Keratinocyte (primary cell): ENCODE results near the gene ZC3H18. TPM values are rescaled to one million over a fixed set of nuclear protein-coding genes. Genes with fewer than 3 reads are reported as not detected.

ENCODE experiments used
- DNase-seq: peaks from one replicate; pipeline ENCODE4 v3.0.0-alpha.2; 2011; ENCODE audit warnings: low read depth, missing footprints, low spot score
- FAIRE-seq: peaks from 2 replicates; lab custom pipeline; 2011; peaks lifted over from hg19 to GRCh38; lab: Jason Lieb, UNC
- H2AFZ ChIP-seq: 2 replicates; pipeline ENCODE4 v1.6.0; 2012; ENCODE audit warnings: low read length, control low read depth, inconsistent platforms; ENCODE audit not compliant: control insufficient read depth
- H3K27ac ChIP-seq: 2 replicates; pipeline ENCODE4 v1.5.1; 2011; ENCODE audit warnings: low read length; ENCODE audit not compliant: control insufficient read depth, insufficient read depth
- H3K27me3 ChIP-seq: 3 replicates; pipeline ENCODE4 v1.6.0; 2011; ENCODE audit warnings: low read length; ENCODE audit not compliant: control insufficient read depth, insufficient read depth; ENCODE audit errors: extremely low read depth
- H3K36me3 ChIP-seq, 2 experiments: 2 replicates in 1 of 2; 3 replicates in 1 of 2; pipeline ENCODE4 v1.5.1; 2011; ENCODE audit warnings: low read length in 2 of 2, mild to moderate bottlenecking in 1 of 2; ENCODE audit not compliant: control insufficient read depth in 2 of 2, insufficient read depth in 2 of 2; ENCODE audit errors: extremely low read depth in 1 of 2
- H3K4me1 ChIP-seq: 3 replicates; pipeline ENCODE4 v1.5.1; 2011; ENCODE audit warnings: low read length; ENCODE audit not compliant: control insufficient read depth, insufficient read depth; ENCODE audit errors: extremely low read depth
- H3K4me2 ChIP-seq: 3 replicates; pipeline ENCODE4 v1.6.0; 2011; ENCODE audit warnings: low read depth, low read length; ENCODE audit not compliant: control insufficient read depth, insufficient read depth; ENCODE audit errors: extremely low read depth
- H3K4me3 ChIP-seq, 3 experiments: fragments of 200-600 bp in 1 of 3; sonication (generic) in 1 of 3; 2 replicates in 2 of 3; 3 replicates in 1 of 3; pipeline ENCODE4 v1.5.1; 2011 to 2016; ENCODE audit warnings: low read length in 3 of 3, mild to moderate bottlenecking in 3 of 3, control low read depth in 2 of 3, inconsistent platforms in 1 of 3, low read depth in 1 of 3, mixed read lengths in 1 of 3, mixed run types in 1 of 3, moderate library complexity in 1 of 3; ENCODE audit not compliant: control insufficient read depth in 2 of 3, insufficient read depth in 2 of 3; ENCODE audit errors: extremely low read depth in 1 of 3
- H3K79me2 ChIP-seq: 2 replicates; pipeline ENCODE4 v1.6.0; 2012; ENCODE audit warnings: low read length; ENCODE audit not compliant: control insufficient read depth, insufficient read depth
- H3K9ac ChIP-seq: 3 replicates; pipeline ENCODE4 v1.6.0; 2011; ENCODE audit warnings: low read length; ENCODE audit not compliant: control insufficient read depth, insufficient read depth; ENCODE audit errors: extremely low read depth
- H3K9me1 ChIP-seq: 3 replicates; pipeline ENCODE4 v1.6.0; 2011; ENCODE audit warnings: low read length; ENCODE audit not compliant: control insufficient read depth, insufficient read depth; ENCODE audit errors: extremely low read depth
- H3K9me3 ChIP-seq: 2 replicates; pipeline ENCODE4 v1.5.1; 2012; ENCODE audit warnings: low read depth, low read length; ENCODE audit not compliant: control insufficient read depth
- H4K20me1 ChIP-seq: 3 replicates; pipeline ENCODE4 v1.6.0; 2011; ENCODE audit warnings: low read length; ENCODE audit not compliant: control insufficient read depth, insufficient read depth; ENCODE audit errors: extremely low read depth
- EZH2 ChIP-seq: IDR thresholded peaks from one replicate; pipeline ENCODE4 v1.6.1; 2012; ENCODE audit warnings: inconsistent platforms, mild to moderate bottlenecking, low read length, moderate library complexity
- dilution Hi-C: fragments of 300-500 bp; cut with MboI; formaldehyde crosslinking; loops from one replicate; pipeline ENCODE4 v1.7.0; 2020; ENCODE audit warnings: low sequenced_read_pairs; ENCODE audit not compliant: extremely low pct_ligation_motif_present
- polyA plus RNA-seq, 5 experiments: library from polyadenylated mRNA; depleted of rRNA in 3 of 5; stranded (reverse) in 3 of 5; stranded (forward) in 1 of 5; unstranded in 1 of 5; fragments of >200 nt; gene quantifications; 1 replicate in 1 of 5; 2 replicates in 3 of 5; 3 replicates in 1 of 5; pipeline versions ENCODE4 v1.2.1 to v1.2.3, GENCODE V29; 2011 to 2012; ENCODE audit warnings: missing spikeins in 2 of 5, low read depth in 1 of 5, low replicate concordance in 1 of 5
- TF ChIP-seq, protein P1 (sequence below), 3 experiments: IDR thresholded peaks in 1 of 3; conservative IDR thresholded peaks in 1 of 3; optimal IDR thresholded peaks in 1 of 3; 2 replicates in 2 of 3; 3 replicates in 1 of 3; pipeline versions ENCODE3 to v1.5.1; 2011; ENCODE audit warnings: low read length in 3 of 3, mild to moderate bottlenecking in 3 of 3, moderate library complexity in 2 of 3, control low read depth in 1 of 3, inconsistent platforms in 1 of 3; ENCODE audit not compliant: insufficient read depth in 2 of 3; ENCODE audit errors: extremely low read depth in 1 of 3

Gene ZC3H18
- polyA plus RNA-seq, 1 donor (not counting 4 experiments of a cell fraction or from before 2014, with no cell fraction given) = 7.5 TPM

DNA sequence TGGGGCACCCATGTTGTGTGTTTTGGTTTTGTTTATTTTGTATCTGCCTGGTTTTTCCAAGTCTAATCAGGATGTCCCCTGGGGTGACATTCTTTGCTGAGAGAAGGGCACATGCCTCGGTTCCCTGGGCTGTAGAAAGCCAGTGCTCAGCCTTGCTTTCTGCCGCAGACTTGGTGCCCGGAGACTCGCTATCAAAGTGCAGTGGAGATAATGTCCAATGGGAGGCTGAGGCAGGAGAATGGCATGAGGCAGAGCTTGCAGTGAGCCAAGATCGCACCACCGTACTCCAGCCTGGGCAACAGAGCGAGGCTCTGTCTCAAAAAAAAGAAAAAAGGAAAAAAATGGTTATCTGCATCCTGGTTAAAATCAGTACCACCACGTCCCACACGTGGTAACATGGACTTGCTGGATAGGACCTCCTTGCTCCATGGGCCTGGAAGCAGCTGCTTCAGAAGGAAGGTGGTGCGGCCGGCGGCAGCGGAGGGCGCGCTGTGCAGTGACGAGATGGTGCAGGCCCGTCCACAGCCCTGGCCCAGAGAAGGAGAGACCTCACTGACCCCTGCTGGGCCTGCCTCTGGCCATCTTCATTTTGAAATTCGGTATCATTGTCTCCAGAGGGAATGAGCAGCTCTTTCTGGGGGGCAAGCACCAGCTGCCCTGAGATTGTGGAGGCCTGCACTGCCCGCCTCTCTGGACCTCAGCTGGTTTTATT is 48.9 kb downstream of the ZC3H18 start:
- Histone ChIP-seq H3K36me3 (peaks cover 24 to 33% of the 10 kb centered on the region in 2 experiments), H3K9me3 (no peaks in the 10 kb centered on the region), H3K9me1 (no peaks in the 10 kb centered on the region), H3K27ac (no peak overlapping the region), H3K4me2 (no peak overlapping the region), H3K27me3 (no peaks in the 10 kb centered on the region), H2AFZ (no peak overlapping the region), H3K4me3 (no peak overlapping the region), H3K9ac (no peak overlapping the region), H3K4me1 (no peaks in the 10 kb centered on the region), H4K20me1 (peaks cover 10% of the 10 kb centered on the region), H3K79me2 (peaks cover 3% of the 10 kb centered on the region)
- TF ChIP-seq EZH2 = no peak
- TF ChIP-seq, protein P1, sequence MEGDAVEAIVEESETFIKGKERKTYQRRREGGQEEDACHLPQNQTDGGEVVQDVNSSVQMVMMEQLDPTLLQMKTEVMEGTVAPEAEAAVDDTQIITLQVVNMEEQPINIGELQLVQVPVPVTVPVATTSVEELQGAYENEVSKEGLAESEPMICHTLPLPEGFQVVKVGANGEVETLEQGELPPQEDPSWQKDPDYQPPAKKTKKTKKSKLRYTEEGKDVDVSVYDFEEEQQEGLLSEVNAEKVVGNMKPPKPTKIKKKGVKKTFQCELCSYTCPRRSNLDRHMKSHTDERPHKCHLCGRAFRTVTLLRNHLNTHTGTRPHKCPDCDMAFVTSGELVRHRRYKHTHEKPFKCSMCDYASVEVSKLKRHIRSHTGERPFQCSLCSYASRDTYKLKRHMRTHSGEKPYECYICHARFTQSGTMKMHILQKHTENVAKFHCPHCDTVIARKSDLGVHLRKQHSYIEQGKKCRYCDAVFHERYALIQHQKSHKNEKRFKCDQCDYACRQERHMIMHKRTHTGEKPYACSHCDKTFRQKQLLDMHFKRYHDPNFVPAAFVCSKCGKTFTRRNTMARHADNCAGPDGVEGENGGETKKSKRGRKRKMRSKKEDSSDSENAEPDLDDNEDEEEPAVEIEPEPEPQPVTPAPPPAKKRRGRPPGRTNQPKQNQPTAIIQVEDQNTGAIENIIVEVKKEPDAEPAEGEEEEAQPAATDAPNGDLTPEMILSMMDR (optimal IDR thresholded peaks at IDR 0.05 in 1 of 3, IDR thresholded peaks at IDR 0.05 in 1 of 3, conservative IDR thresholded peaks at IDR 0.05 in 1 of 3; ENCODE audit: extremely low read depth in 1 of 3, insufficient read depth in 2 of 3, low read length in 3 of 3) = no peak
- dilution Hi-C loops = no loop called here
- DNase-seq (no peak), FAIRE-seq (no peak)

DNA sequence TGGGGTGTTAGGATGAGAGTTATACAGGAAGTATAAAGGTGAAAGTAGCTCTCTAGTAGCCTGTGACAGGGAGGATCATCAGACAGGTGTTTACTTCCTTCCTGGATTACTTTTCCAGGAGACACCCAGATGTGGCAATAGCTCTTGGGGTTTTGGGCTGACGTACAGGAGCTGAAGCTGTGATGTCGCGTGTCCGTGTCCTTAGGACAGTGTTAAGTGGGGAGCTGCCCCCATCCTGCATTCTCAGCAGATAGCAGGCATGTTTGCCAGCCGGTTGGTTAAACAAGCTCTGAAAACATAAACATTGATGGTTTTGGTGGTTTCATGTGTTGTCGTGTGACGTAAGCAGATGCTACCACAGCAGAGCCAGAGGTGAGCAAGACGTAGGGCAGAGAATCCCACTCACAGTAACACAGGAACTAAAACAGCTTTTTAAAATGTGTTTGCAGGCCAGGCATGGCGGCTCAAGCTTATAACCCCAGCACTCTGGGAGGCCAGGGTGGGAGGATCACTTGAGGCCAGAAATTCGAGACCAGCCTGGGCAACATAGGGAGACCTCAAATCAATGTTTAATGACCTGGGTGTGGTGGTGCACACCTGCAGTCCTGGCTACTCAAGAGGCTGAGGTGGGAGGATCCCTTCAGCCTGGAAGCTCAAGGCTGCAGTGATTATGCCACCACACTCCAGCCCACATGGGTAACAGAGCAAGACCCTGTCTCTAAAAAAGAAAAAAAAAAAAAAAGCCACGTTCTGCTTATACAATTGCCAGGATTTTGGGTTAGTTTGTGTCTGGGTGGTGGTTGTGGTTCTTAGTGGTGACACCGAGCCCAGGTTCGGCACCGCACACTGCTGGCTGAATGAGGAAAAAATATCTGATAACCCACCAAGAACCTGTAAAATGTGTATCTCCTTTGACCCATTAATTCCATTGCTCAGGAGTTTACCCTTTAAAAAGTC is 49.9 kb downstream of the ZC3H18 start:
- FAIRE-seq (no peak), DNase-seq (no peak)
- no peak overlapping the region for H3K4me2 ChIP-seq
- no peaks in the 10 kb centered on the region for H3K4me1 ChIP-seq
- no peak overlapping the region for H3K9ac ChIP-seq
- no peaks in the 10 kb centered on the region for H3K9me1 ChIP-seq
- peaks cover 7% of the 10 kb centered on the region for H4K20me1 ChIP-seq
- peaks cover 27 to 39% of the 10 kb centered on the region in 2 experiments for H3K36me3 ChIP-seq
- H3K79me2 ChIP-seq = peaks cover 3% of the 10 kb centered on the region
- H2AFZ ChIP-seq = no peak overlapping the region
- TF ChIP-seq, protein P1 (optimal IDR thresholded peaks at IDR 0.05 in 1 of 3, IDR thresholded peaks at IDR 0.05 in 1 of 3, conservative IDR thresholded peaks at IDR 0.05 in 1 of 3; ENCODE audit: extremely low read depth in 1 of 3, insufficient read depth in 2 of 3, low read length in 3 of 3) = no peak
- no peak for TF ChIP-seq EZH2
- no peaks in the 10 kb centered on the region for H3K9me3 ChIP-seq
- dilution Hi-C loops = no loop called here
- H3K27ac ChIP-seq = no peak overlapping the region
- H3K27me3 ChIP-seq = no peaks in the 10 kb centered on the region
- no peak overlapping the region for H3K4me3 ChIP-seq
